Liver (tissue), 9 donors: ENCODE results near the gene PDYN. TPM values are rescaled to one million over a fixed set of nuclear protein-coding genes. Genes with fewer than 3 reads are reported as not detected.

Experiments
- DNase-seq: peaks from one replicate; pipeline ENCODE4 v3.0.0-alpha.2; 2017; ENCODE audit warnings: low spot score
- H3K27ac ChIP-seq, 2 donors: one replicate each; pipeline ENCODE4 v1.7.0; 2013; ENCODE audit warnings: inconsistent platforms in 2 of 2, low read length in 2 of 2, control low read depth in 1 of 2, low read depth in 1 of 2, mild to moderate bottlenecking in 1 of 2
- H3K27me3 ChIP-seq, 4 donors: one replicate each; pipeline versions ENCODE4 v1.6.1 to v1.7.0; 2013; ENCODE audit warnings: low read length in 3 of 4, inconsistent platforms in 1 of 4, mild to moderate bottlenecking in 1 of 4, moderate library complexity in 1 of 4; ENCODE audit not compliant: control insufficient read depth in 4 of 4, insufficient read depth in 4 of 4
- H3K36me3 ChIP-seq, 4 donors: one replicate each; pipeline versions ENCODE4 v1.6.1 to v1.7.0; 2013; ENCODE audit warnings: low read length in 3 of 4, mild to moderate bottlenecking in 3 of 4, low read depth in 1 of 4, moderate library complexity in 1 of 4; ENCODE audit not compliant: control insufficient read depth in 4 of 4, insufficient read depth in 3 of 4
- H3K4me1 ChIP-seq, 4 donors: one replicate each; pipeline versions ENCODE4 v1.6.1 to v1.7.0; 2013; ENCODE audit warnings: low read length in 3 of 4, mild to moderate bottlenecking in 3 of 4, moderate library complexity in 1 of 4; ENCODE audit not compliant: control insufficient read depth in 4 of 4, insufficient read depth in 4 of 4
- H3K4me3 ChIP-seq, 3 donors: one replicate each; pipeline versions ENCODE4 v1.6.1 to v1.7.0; 2013; ENCODE audit warnings: low read length in 3 of 3, control low read depth in 1 of 3, low read depth in 1 of 3, mild to moderate bottlenecking in 1 of 3
- H3K9ac ChIP-seq, 2 donors: one replicate each; pipeline ENCODE4 v1.7.0; 2013; ENCODE audit warnings: low read length in 2 of 2, mild to moderate bottlenecking in 2 of 2, moderate library complexity in 2 of 2, control low read depth in 1 of 2, low read depth in 1 of 2
- H3K9me3 ChIP-seq, 4 donors: one replicate each; pipeline versions ENCODE4 v1.6.1 to v1.7.0; 2013; ENCODE audit warnings: low read length in 3 of 4; ENCODE audit not compliant: control insufficient read depth in 4 of 4
- FOXA2 ChIP-seq: IDR thresholded peaks from 2 replicates; pipeline ENCODE4 v1.6.1; 2016; ENCODE audit warnings: antibody characterized with exemption
- GABPA ChIP-seq, 2 donors: IDR thresholded peaks in 1 of 2; conservative IDR thresholded peaks in 1 of 2; 2 replicates each; pipeline ENCODE4 v1.6.1; 2016; ENCODE audit warnings: antibody characterized with exemption in 2 of 2, mild to moderate bottlenecking in 1 of 2, moderate library complexity in 1 of 2
- HNF4A ChIP-seq, 2 donors: conservative IDR thresholded peaks; 2 replicates each; pipeline ENCODE4 v1.6.1; 2016; ENCODE audit warnings: antibody characterized with exemption in 2 of 2, mild to moderate bottlenecking in 2 of 2
- HNF4G ChIP-seq: IDR thresholded peaks from 2 replicates; pipeline ENCODE4 v1.6.1; 2016; ENCODE audit warnings: antibody characterized with exemption
- NR2F2 ChIP-seq: IDR thresholded peaks from 2 replicates; pipeline ENCODE4 v1.6.1; 2016; ENCODE audit warnings: antibody characterized with exemption
- RAD21 ChIP-seq, 2 donors: IDR thresholded peaks; 2 replicates each; pipeline ENCODE4 v1.6.1; 2016; ENCODE audit warnings: antibody characterized with exemption in 2 of 2, mild to moderate bottlenecking in 2 of 2
- RXRA ChIP-seq, 2 donors: IDR thresholded peaks; 2 replicates each; pipeline ENCODE4 v1.6.1; 2017 to 2018; ENCODE audit warnings: antibody characterized with exemption in 2 of 2, mild to moderate bottlenecking in 1 of 2
- SP1 ChIP-seq: IDR thresholded peaks from 2 replicates; pipeline ENCODE4 v1.6.1; 2018; ENCODE audit warnings: antibody characterized with exemption, mild to moderate bottlenecking
- TAF1 ChIP-seq: conservative IDR thresholded peaks from 2 replicates; pipeline ENCODE4 v1.6.1; 2016; ENCODE audit warnings: antibody characterized with exemption, mild to moderate bottlenecking
- YY1 ChIP-seq: IDR thresholded peaks from 2 replicates; pipeline ENCODE4 v1.6.1; 2016; ENCODE audit warnings: antibody characterized with exemption, mild to moderate bottlenecking
- ZBTB33 ChIP-seq: IDR thresholded peaks from 2 replicates; pipeline ENCODE4 v1.6.1; 2016; ENCODE audit warnings: antibody characterized with exemption
- WGBS: extraction: QIAGEN DNeasy Blood & Tissue Kit; methylation state at CpG from one replicate; pipeline ENCODE4 v1.1.7; 2013; 5-methylcytosine and 5-hydroxymethylcytosine counted together
- polyA plus RNA-seq, 2 donors: library from polyadenylated mRNA; stranded (reverse) in 1 of 2; unstranded in 1 of 2; fragments of 200-250 nt in 1 of 2; fragments of >200 nt in 1 of 2; fragmentation: Nextera tagmentation in 1 of 2; extraction: Ambion mirVana in 1 of 2; gene quantifications; one replicate each; pipeline versions ENCODE4 v1.2.1 to v1.2.3, GENCODE V29; 2013 to 2015
- total RNA-seq, 2 donors: library from RNA; depleted of rRNA; stranded (reverse); fragments of >200 nt; gene quantifications; one replicate each; pipeline ENCODE4 v1.2.3, GENCODE V29; 2014
- TF ChIP-seq, protein P1 (sequence below): IDR thresholded peaks from 2 replicates; pipeline ENCODE4 v1.6.1; 2016; ENCODE audit warnings: antibody characterized with exemption
- TF ChIP-seq, protein P2 (sequence below): IDR thresholded peaks from 2 replicates; pipeline ENCODE4 v1.6.1; 2016; ENCODE audit warnings: antibody characterized with exemption
- TF ChIP-seq, protein P3 (sequence below): fragments of 150-350 bp; IDR thresholded peaks from 2 replicates; pipeline ENCODE4 v1.5.1; 2017; ENCODE audit warnings: improper control_type of control experiment, low read depth, low read length; ENCODE audit not compliant: missing input control
- donor health status: healthy.
- donor health status: healthy.
- donor health status: healthy.
- donor health status: healthy.
- donor health status: healthy.

PDYN gene
- total and polyA plus RNA-seq, 4 donors, result not detected

DNA sequence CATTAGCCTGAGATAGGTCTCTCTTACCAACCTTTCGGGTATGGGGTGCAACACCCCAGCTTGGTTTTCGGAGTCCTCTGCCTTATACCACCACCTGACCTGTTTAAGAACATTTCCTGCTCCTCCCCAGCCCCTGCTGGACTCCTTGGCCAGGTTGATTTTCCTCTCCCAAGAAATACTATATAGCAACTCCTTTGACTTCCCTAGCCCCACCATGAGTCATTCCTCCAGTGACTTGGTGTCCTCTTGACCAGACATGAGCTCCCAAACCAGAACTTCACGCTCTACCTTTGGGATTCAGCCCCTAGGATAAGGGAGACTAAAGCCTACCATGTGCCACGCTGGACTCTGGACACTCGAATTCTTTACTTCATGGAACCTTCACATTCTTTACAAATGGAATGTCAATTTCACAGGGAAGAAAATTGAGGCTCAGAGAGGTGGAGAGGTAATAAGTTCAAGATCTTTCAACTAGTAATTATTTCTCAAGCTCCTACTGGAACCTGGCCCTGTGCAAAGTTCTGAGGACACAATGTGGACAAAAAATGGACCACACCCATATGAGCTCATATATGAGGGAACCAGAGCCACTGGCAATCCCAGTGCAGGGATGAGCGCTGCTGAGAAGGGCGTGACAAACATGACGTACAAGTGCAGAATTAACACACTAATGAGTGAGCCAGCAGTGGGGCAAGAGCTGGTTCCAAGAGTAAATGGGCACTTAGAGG lies 50.4 kb downstream of the PDYN start:
- peak overlapping the region in 1 of 2 donors; percentile 98 for H3K27ac ChIP-seq

DNA sequence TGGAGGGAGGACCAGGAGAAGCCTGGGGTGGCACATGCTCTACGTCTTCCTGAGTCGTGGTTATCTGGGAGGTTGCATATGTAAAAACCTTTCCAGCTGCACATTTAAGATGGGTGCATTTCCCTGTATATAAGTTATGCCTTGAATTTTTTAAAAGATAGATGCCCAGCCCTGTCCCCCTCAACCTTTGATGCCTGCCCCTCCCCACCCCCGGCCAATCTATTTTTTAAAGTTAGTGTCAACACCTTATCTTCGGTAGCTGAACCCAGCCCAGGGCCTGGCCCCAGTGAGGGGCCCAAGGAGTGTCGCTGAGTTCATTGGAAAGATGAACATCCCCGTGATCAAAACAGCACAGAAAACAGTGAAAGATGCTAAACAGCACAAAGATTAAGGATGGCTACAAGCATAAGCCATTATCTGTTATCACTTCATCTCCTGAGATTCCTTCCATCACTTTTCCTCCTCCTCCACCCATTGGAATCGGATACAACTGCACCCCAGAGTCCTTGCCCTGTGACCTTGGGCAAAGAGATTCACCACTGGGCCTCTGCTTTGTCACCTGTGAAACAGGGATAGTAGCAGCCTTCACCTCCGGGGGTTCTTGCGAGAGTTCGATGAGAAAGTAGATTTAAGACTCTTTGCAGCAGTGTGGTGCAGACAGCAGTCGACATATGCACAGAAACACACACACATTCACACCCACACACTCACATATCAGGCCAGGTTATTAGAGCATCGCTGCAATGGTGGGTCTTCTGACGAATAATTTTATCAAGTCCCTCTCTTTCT lies 51.2 kb downstream of the PDYN start:
- 88% methylated on average over 13 of the region's 13 CpGs for WGBS
- H3K9ac ChIP-seq, result no peak overlapping the region
- TF ChIP-seq RAD21 (IDR thresholded peaks at IDR 0.05) (no peak), HNF4A (conservative IDR thresholded peaks at IDR 0.05) (no peak), SP1 (no peak), FOXA2 (no peak), RXRA (IDR thresholded peaks at IDR 0.05) (no peak), NR2F2 (no peak), GABPA (IDR thresholded peaks at IDR 0.05 in 1 of 2, conservative IDR thresholded peaks at IDR 0.05 in 1 of 2) (no peak), TAF1 (no peak), YY1 (no peak)
- TF ChIP-seq, protein P1, sequence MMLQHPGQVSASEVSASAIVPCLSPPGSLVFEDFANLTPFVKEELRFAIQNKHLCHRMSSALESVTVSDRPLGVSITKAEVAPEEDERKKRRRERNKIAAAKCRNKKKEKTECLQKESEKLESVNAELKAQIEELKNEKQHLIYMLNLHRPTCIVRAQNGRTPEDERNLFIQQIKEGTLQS, result no peak
- TF ChIP-seq, protein P2, sequence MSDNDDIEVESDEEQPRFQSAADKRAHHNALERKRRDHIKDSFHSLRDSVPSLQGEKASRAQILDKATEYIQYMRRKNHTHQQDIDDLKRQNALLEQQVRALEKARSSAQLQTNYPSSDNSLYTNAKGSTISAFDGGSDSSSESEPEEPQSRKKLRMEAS, result no peak
- TF ChIP-seq, protein P3, sequence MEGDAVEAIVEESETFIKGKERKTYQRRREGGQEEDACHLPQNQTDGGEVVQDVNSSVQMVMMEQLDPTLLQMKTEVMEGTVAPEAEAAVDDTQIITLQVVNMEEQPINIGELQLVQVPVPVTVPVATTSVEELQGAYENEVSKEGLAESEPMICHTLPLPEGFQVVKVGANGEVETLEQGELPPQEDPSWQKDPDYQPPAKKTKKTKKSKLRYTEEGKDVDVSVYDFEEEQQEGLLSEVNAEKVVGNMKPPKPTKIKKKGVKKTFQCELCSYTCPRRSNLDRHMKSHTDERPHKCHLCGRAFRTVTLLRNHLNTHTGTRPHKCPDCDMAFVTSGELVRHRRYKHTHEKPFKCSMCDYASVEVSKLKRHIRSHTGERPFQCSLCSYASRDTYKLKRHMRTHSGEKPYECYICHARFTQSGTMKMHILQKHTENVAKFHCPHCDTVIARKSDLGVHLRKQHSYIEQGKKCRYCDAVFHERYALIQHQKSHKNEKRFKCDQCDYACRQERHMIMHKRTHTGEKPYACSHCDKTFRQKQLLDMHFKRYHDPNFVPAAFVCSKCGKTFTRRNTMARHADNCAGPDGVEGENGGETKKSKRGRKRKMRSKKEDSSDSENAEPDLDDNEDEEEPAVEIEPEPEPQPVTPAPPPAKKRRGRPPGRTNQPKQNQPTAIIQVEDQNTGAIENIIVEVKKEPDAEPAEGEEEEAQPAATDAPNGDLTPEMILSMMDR, result no peak
- H3K9me3 ChIP-seq, result no peaks in the 10 kb centered on the region
- peaks cover 30 to 83% (median 75%) of the 10 kb centered on the region in 4 donors for H3K4me1 ChIP-seq
- H3K27me3 ChIP-seq, result no peaks in the 10 kb centered on the region
- DNase-seq, result no peak
- H3K36me3 ChIP-seq, result no peaks in the 10 kb centered on the region
- H3K27ac ChIP-seq, result no peak overlapping the region
- no peak overlapping the region for H3K4me3 ChIP-seq

More for the DNA sequence above, 50.4 kb downstream of the PDYN start:
- WGBS, result 86% methylated on average over 8 of the region's 8 CpGs
- DNase-seq, result no peak
- no peaks in the 10 kb centered on the region for H3K27me3 ChIP-seq
- H3K9me3 ChIP-seq, result no peaks in the 10 kb centered on the region
- H3K36me3 ChIP-seq, result no peaks in the 10 kb centered on the region
- H3K9ac ChIP-seq, result no peak overlapping the region
- H3K4me1 ChIP-seq, result peaks cover 24 to 77% (median 69%) of the 10 kb centered on the region in 4 donors
- H3K4me3 ChIP-seq, result no peak overlapping the region
- TF ChIP-seq ZBTB33 (no peak), FOXA2 (no peak), SP1 (peak; percentile 54), HNF4G (peak; percentile 44), RXRA (IDR thresholded peaks at IDR 0.05) (peak; percentile 54), GABPA (IDR thresholded peaks at IDR 0.05 in 1 of 2, conservative IDR thresholded peaks at IDR 0.05 in 1 of 2) (no peak), HNF4A (conservative IDR thresholded peaks at IDR 0.05) (peak; percentile 76 to 85)
